ENCODE results near the gene RANBP9.

DNA sequence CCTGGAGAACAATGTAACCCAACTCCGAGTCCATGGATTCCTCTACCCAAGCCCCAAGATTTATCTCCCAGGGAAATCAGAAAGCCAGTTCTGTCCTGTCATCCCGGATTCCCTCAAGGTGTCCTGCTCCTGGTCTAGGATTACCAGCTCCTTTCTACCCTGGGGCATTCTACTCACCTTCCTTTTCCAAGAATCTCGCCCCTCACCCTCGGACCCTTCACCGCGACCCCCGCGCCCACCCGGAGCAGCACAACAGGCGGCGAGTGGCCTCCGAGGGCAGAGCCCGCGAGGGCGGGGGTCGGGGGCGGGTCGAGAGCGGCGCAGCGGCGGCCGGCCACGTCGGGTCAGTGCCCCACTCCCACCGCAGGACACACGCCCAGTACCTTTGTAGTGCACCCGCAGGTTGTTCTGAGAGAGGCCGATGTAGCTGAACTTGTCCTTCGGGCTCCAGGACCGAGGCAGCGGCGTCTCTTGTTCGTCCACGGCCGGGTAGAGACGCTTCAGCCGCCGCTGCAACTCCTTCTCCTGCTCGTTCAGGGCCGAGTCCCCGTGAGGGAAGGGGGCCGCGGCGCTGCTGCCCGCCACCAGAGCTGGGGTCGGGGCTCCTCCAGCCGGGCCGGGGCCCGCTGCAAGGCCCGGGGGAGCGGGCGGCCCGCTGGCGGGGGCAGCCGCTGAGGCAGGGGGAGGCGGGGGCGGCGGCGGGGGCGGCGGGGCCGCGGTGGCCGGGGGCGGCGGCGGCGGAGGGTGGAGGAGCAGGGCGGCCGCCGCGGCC, 897 bp downstream of the RANBP9 start:
- TF ChIP-seq, protein P1, sequence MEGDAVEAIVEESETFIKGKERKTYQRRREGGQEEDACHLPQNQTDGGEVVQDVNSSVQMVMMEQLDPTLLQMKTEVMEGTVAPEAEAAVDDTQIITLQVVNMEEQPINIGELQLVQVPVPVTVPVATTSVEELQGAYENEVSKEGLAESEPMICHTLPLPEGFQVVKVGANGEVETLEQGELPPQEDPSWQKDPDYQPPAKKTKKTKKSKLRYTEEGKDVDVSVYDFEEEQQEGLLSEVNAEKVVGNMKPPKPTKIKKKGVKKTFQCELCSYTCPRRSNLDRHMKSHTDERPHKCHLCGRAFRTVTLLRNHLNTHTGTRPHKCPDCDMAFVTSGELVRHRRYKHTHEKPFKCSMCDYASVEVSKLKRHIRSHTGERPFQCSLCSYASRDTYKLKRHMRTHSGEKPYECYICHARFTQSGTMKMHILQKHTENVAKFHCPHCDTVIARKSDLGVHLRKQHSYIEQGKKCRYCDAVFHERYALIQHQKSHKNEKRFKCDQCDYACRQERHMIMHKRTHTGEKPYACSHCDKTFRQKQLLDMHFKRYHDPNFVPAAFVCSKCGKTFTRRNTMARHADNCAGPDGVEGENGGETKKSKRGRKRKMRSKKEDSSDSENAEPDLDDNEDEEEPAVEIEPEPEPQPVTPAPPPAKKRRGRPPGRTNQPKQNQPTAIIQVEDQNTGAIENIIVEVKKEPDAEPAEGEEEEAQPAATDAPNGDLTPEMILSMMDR (conservative IDR thresholded peaks at IDR 0.05) = no peak
- TF ChIP-seq EZH2 (IDR thresholded peaks at IDR 0.05; ENCODE audit: low read depth) = no peak
